Motor neuron (in vitro differentiated cells): ENCODE measurements around the gene IL1R2. TPM values are rescaled to one million over a fixed set of nuclear protein-coding genes. Genes with fewer than 3 reads are reported as not detected.
"Not testable (repeated sequence)": the region's sequence is repeated elsewhere in the genome, so short reads cannot be mapped to it uniquely, and the experiment has no call there.

Experiments used
- ATAC-seq, 8 experiments: fragments of 200-7000 bp; cut with Tn5 transposase; replicated peaks in 6 of 8; 2 replicates each; pipeline ENCODE4 v1.8.0; 2021; ENCODE audit warnings: mild to moderate bottlenecking in 8 of 8, moderate library complexity in 8 of 8
- H3K27ac ChIP-seq, 2 donors: fragments of 250-450 bp; sonication (Bioruptor Pico); 2 replicates each; pipeline ENCODE4 v1.9.0; 2021; ENCODE audit warnings: antibody characterized with exemption in 2 of 2, mild to moderate bottlenecking in 2 of 2, moderate library complexity in 1 of 2
- H3K4me1 ChIP-seq, 2 donors: fragments of 250-450 bp; sonication (Bioruptor Pico); replicated peaks in 1 of 2; 2 replicates each; pipeline ENCODE4 v1.6.1; 2021; ENCODE audit warnings: antibody characterized with exemption in 2 of 2, mild to moderate bottlenecking in 2 of 2, moderate library complexity in 1 of 2
- H3K4me3 ChIP-seq, 5 donors: fragments of 250-450 bp; sonication (Bioruptor Pico); 2 replicates each; pipeline ENCODE4 v1.9.0; 2021; ENCODE audit warnings: antibody characterized with exemption in 5 of 5, mild to moderate bottlenecking in 5 of 5, moderate library complexity in 4 of 5
- WGBS, 10 experiments: fragments of 450-650 bp; shearing (Covaris generic); methylation state at CpG; one replicate each; pipeline ENCODE4 v1.0.0; 2022; 5-methylcytosine and 5-hydroxymethylcytosine counted together
- in situ Hi-C, 9 experiments: fragments of 400-800 bp; cut with MboI; loops; one replicate each; pipeline ENCODE4 v1.15.0; 2021; ENCODE audit warnings: low sequenced_read_pairs in 9 of 9, low pct_unique_long_range_greater_than_20kb in 2 of 9; ENCODE audit not compliant: unreplicated experiment in 9 of 9
- total RNA-seq, 8 experiments: library from RNA; unstranded; fragments of 300-600 nt; gene quantifications; 2 replicates each; pipeline versions ENCODE4 v1.2.3 to v1.2.4, GENCODE V29; 2022

The IL1R2 gene
- total RNA-seq, 8 experiments from 2014 or later, result 0.23 to 0.58 (median 0.49) TPM; not detected in 4

- Histone ChIP-seq H3K4me1 (no peaks in the 10 kb centered on the region), H3K27ac (no peak overlapping the region), H3K4me3 (no peak overlapping the region)
- WGBS, 10 experiments, result 0 to 100% (median 75%) methylated on average over 1 to 6 of the region's 8 CpGs; no CpG with 5 or more reads in 2 of the 10 experiments
- in situ Hi-C loops, result loop anchor here in 2 of 9 experiments (10.0 to 25.0 kb wide), 2 partner anchors 105 to 578 kb away; no protein-coding TSS in a partner anchor
- no peak for ATAC-seq
These were observed 1.9 kb upstream of the IL1R2 start for GRCh38 chr2:101989740-101990460.

GRCh38 chr2:101993772-101994171 lies 2.0 kb downstream of the IL1R2 start:
- ATAC-seq, result no peak
- 30 to 83% (median 60%) methylated on average over 1 to 3 of the region's 6 CpGs; no CpG with 5 or more reads in 3 of the 10 experiments for WGBS, 10 experiments

GRCh38 chr2:101995019-101995418 lies 3.3 kb downstream of the IL1R2 start:
- in situ Hi-C loops, result loop anchor here in 1 of 9 experiments (25.0 kb wide), 1 partner anchor 583 kb away; no protein-coding TSS in a partner anchor
- H3K4me3 ChIP-seq, result no peak overlapping the region
- H3K27ac ChIP-seq, result no peak overlapping the region
- 57 to 100% (median 67%) methylated on average over 1 of the region's 1 CpG; no CpG with 5 or more reads in 7 of the 10 experiments for WGBS, 10 experiments
- H3K4me1 ChIP-seq, result no peaks in the 10 kb centered on the region
- no peak for ATAC-seq

More at GRCh38 chr2:101993772-101994171, 2.0 kb downstream of the IL1R2 start:
- in situ Hi-C loops, result loop anchor here in 1 of 9 experiments (25.0 kb wide), 1 partner anchor 581 kb away; no protein-coding TSS in a partner anchor
- Histone ChIP-seq H3K27ac (no peak overlapping the region), H3K4me3 (no peak overlapping the region), H3K4me1 (no peaks in the 10 kb centered on the region)

GRCh38 chr2:101995804-101996203 lies 4.0 kb downstream of the IL1R2 start:
- WGBS, 10 experiments, result 17 to 93% (median 73%) methylated on average over 2 to 7 of the region's 9 CpGs; no CpG with 5 or more reads in 5 of the 10 experiments
- no peak overlapping the region for H3K4me3 ChIP-seq
- H3K27ac ChIP-seq, result no peak overlapping the region
- in situ Hi-C loops, result loop anchor here in 1 of 9 experiments (25.0 kb wide), 1 partner anchor 584 kb away; no protein-coding TSS in a partner anchor
- peak in 2 of 8 experiments; percentile 16 to 38 for ATAC-seq
- no peaks in the 10 kb centered on the region for H3K4me1 ChIP-seq

GRCh38 chr2:101998556-101998895 lies 6.8 kb downstream of the IL1R2 start:
- Histone ChIP-seq H3K27ac (no peak overlapping the region), H3K4me3 (no peak overlapping the region), H3K4me1 (no peaks in the 10 kb centered on the region)
- 0 to 100% (median 59%) methylated on average over 1 to 2 of the region's 2 CpGs; no CpG with 5 or more reads in 4 of the 10 experiments for WGBS, 10 experiments
- in situ Hi-C loops, result loop anchor here in 1 of 9 experiments (25.0 kb wide), 1 partner anchor 586 kb away; no protein-coding TSS in a partner anchor
- no peak for ATAC-seq

- in situ Hi-C loops, result loop anchor here in 1 of 9 experiments (25.0 kb wide), 1 partner anchor 587 kb away; no protein-coding TSS in a partner anchor
- H3K4me1 ChIP-seq, result no peaks in the 10 kb centered on the region
- no peak overlapping the region for H3K4me3 ChIP-seq
- 40 to 100% (median 82%) methylated on average over 1 to 6 of the region's 6 CpGs; no CpG with 5 or more reads in 2 of the 10 experiments for WGBS, 10 experiments
- no peak for ATAC-seq
- no peak overlapping the region for H3K27ac ChIP-seq
These were observed 7.4 kb downstream of the IL1R2 start for GRCh38 chr2:101998896-101999789.

- no peak for ATAC-seq
- WGBS, 10 experiments, result 76 to 94% (median 90%) methylated on average over 2 to 5 of the region's 6 CpGs; no CpG with 5 or more reads in 2 of the 10 experiments
- in situ Hi-C loops, result loop anchor here in 2 of 9 experiments (25.0 kb wide), 2 partner anchors 262 to 437 kb away; no protein-coding TSS in a partner anchor
- Histone ChIP-seq H3K27ac (no peak overlapping the region), H3K4me3 (no peak overlapping the region), H3K4me1 (no peaks in the 10 kb centered on the region)
These were observed 8.3 kb downstream of the IL1R2 start for GRCh38 chr2:102000012-102000411.

- Histone ChIP-seq H3K27ac (no peak overlapping the region), H3K4me1 (no peaks in the 10 kb centered on the region), H3K4me3 (no peak overlapping the region)
- ATAC-seq, result no peak
- in situ Hi-C loops, result loop anchor here in 2 of 9 experiments (25.0 kb wide), 2 partner anchors 261 to 436 kb away; no protein-coding TSS in a partner anchor
- WGBS, 10 experiments, result 64 to 100% (median 88%) methylated on average over 2 to 6 of the region's 7 CpGs; no CpG with 5 or more reads in 3 of the 10 experiments
These were observed 9.3 kb downstream of the IL1R2 start for GRCh38 chr2:102000813-102001766.

- H3K27ac ChIP-seq, result no peak overlapping the region
- no peaks in the 10 kb centered on the region for H3K4me1 ChIP-seq
- 38 to 100% (median 83%) methylated on average over 1 to 4 of the region's 4 CpGs for WGBS, 10 experiments
- H3K4me3 ChIP-seq, result no peak overlapping the region
- ATAC-seq, result no peak
- in situ Hi-C loops, result loop anchor here in 2 of 9 experiments (25.0 kb wide), 2 partner anchors 261 to 436 kb away; no protein-coding TSS in a partner anchor
These were observed 10.0 kb downstream of the IL1R2 start for GRCh38 chr2:102001767-102002142.

- H3K4me3 ChIP-seq, result no peak overlapping the region
- WGBS, 10 experiments, result 50 to 100% (median 64%) methylated on average over 1 to 3 of the region's 3 CpGs; no CpG with 5 or more reads in 5 of the 10 experiments
- ATAC-seq, result no peak
- no peak overlapping the region for H3K27ac ChIP-seq
- no peaks in the 10 kb centered on the region for H3K4me1 ChIP-seq
- in situ Hi-C loops, result loop anchor here in 2 of 9 experiments (25.0 kb wide), 2 partner anchors 260 to 435 kb away; no protein-coding TSS in a partner anchor
These were observed 10.5 kb downstream of the IL1R2 start for GRCh38 chr2:102002228-102002627.

GRCh38 chr2:102002909-102003308 lies 11.1 kb downstream of the IL1R2 start:
- in situ Hi-C loops, result loop anchor here in 2 of 9 experiments (25.0 kb wide), 2 partner anchors 259 to 434 kb away; no protein-coding TSS in a partner anchor
- H3K27ac ChIP-seq, ATAC-seq, H3K4me3 ChIP-seq, H3K4me1 ChIP-seq: not testable (repeated sequence)
- WGBS, 10 experiments, result 40 to 100% methylated on average over 1 of the region's 3 CpGs; no CpG with 5 or more reads in 8 of the 10 experiments
